Cardiac fibroblast (primary cell): ENCODE data around the gene NLRC5.

Experiments used
- DNase-seq, 2 donors: peaks; one replicate each; pipeline versions ENCODE4 v3.0.0 to v3.0.0-alpha.2; 2010; ENCODE audit warnings: low read depth in 2 of 2
- H3K4me3 ChIP-seq, 2 donors: replicated peaks in 1 of 2; 1 replicate in 1 of 2; 2 replicates in 1 of 2; pipeline ENCODE4 v1.5.1; 2011; ENCODE audit warnings: low read depth in 2 of 2, low read length in 2 of 2, mild to moderate bottlenecking in 2 of 2, moderate library complexity in 1 of 2
- TF ChIP-seq, protein P1 (sequence below): IDR thresholded peaks from one replicate; pipeline ENCODE4 v1.5.1; 2011; ENCODE audit warnings: low read depth, mild to moderate bottlenecking, low read length, inconsistent platforms

NLRC5 gene

DNA sequence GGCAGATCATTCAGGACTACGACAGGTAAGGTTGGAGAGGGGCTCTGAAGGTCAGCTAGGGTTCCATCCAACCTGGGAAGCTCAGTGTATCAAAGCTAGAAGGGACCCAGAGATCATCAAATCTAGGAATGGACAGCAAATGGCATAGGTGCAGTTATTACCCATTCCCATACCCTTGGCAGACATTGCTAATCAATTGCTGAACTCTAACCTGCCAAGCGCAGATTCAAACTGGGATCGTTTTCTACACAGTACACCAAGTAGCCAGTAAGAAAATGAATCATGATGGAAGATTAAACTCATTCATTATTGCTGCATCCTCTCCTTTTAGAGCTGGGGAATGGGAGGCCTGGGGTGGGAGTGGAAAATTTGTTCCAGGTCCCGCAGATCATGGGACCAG is 136.6 kb downstream of the NLRC5 start:
- no peak for DNase-seq
- TF ChIP-seq, protein P1, sequence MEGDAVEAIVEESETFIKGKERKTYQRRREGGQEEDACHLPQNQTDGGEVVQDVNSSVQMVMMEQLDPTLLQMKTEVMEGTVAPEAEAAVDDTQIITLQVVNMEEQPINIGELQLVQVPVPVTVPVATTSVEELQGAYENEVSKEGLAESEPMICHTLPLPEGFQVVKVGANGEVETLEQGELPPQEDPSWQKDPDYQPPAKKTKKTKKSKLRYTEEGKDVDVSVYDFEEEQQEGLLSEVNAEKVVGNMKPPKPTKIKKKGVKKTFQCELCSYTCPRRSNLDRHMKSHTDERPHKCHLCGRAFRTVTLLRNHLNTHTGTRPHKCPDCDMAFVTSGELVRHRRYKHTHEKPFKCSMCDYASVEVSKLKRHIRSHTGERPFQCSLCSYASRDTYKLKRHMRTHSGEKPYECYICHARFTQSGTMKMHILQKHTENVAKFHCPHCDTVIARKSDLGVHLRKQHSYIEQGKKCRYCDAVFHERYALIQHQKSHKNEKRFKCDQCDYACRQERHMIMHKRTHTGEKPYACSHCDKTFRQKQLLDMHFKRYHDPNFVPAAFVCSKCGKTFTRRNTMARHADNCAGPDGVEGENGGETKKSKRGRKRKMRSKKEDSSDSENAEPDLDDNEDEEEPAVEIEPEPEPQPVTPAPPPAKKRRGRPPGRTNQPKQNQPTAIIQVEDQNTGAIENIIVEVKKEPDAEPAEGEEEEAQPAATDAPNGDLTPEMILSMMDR = no peak
- H3K4me3 ChIP-seq = no peak overlapping the region

DNA sequence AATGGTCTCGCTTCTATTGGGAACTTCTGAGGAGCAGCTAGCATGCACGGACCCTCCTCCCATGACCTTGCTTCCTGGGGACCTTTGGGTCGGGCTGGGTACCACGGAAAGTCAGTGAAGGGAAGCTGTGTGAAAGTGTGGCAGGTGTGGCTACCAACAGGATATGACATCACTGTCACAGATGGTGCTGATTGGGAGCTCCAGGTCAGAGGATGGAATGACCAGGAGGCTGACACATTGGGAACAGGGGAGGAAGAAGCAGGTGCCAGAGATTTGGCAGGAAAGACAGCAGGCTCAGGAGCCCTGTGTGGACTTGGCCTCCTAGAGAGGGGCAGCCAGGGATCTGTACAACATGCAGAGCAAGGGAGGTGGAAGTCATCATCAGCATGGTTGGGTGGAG is 137.1 kb downstream of the NLRC5 start:
- H3K4me3 ChIP-seq = no peak overlapping the region
- no peak for DNase-seq
- TF ChIP-seq, protein P1 = no peak

DNA sequence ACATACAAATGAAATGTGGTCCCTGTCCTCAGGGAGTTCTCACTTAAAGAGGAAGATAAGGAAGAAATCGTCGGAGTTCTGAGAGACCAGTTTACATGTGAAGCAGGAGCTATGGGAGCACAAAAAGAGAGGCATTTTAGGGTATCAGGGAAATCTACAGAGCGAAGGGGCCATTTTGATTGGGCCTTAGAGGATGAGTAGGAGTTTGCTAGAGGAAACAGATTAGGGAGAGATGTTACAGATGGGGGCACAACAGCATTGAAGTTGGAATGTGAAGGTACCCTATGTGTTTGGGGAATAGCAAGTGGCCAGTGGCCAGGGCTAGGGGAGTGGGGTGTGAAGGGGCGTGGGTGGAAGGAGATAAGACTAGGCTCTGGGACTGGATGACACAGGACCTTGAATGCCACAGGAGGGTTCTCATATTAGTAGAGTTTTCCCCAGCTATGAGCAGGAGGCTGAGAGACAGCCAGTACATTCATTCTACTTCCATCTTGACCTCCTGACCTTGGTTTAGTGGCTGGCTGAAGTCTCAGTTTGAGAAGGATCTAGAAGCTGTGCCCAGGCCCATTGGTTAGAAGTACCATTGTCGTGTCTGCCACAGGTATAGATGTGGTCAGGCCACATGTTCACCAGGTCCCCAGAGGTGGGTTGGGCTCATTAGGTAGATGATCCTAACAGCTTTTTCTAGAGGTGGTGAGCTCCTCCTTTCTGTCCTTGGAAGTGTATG is 137.8 kb downstream of the NLRC5 start:
- TF ChIP-seq, protein P1 = no peak
- no peak overlapping the region for H3K4me3 ChIP-seq
- DNase-seq = peak in 1 of 2 donors; percentile 6

DNA sequence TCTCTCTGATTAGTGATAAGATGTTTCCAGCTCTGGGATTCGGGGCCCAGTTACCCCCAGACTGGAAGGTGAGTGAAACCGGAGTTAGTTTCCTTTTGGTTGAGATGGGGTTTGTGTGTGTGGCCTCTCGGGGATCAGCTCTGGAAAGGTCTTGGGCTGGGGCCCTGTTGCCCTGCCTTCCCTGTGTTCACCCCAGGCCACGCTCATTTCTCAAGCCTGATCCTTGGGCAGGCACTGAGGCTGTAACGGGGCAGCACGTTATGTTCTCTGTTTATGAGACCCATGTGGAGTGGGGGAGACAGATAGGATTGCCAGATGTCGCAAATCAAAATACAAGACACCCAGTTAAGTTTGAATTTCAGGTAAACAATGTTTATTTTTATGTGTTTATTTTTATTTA is 138.5 kb downstream of the NLRC5 start:
- no peak for DNase-seq
- TF ChIP-seq, protein P1 = no peak
- no peak overlapping the region for H3K4me3 ChIP-seq

DNA sequence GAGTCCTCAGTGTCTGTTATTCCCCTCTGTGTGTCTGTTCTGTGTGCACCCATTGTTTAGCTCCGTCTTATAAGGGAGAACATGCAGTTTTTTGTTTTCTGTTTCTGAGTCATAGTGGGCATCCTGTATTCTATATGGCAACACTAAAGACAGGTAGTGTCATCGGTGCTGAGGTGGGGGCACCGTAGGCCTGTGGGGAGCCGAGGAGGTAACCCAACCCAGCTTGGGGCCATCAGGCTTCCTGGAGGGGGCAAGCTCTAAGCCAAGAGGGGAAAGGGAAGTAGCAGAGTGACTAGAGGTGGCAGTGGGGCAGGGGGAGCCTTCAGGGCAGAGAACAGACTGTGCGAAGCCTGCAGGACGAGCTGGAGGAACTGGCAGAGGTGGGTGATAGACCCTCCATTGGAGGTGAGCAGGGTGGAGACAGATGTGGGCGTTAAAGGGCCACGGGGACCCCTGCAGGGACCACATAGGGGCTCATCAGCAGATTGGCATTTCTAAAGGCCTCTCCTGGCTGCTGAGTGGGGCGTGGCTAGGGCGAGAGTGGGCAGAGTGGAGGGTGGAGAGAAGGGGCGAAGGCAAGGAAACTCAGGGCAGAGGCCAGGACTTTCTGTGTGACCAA is 139.5 kb downstream of the NLRC5 start:
- no peak overlapping the region for H3K4me3 ChIP-seq
- no peak for DNase-seq
- TF ChIP-seq, protein P1 = no peak

DNA sequence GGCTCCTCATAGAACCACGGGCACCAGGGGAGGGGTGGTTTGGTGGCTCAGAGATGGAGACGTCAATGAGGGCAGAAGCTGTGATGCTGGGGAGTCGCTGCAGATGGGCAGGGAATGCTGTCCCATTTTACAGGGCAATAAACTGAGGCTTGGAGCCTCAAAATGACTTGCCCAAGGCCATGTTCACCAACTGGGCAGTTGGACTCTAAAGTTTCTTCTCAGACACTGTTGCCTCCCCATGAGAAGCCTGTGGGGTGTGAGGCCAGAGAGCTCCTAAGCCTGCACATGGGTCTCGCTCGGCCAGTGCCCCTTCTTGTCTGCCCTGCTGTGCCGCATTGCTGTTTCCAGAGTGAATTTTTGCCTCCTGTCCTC is 141.6 kb downstream of the NLRC5 start:
- no peak for DNase-seq
- TF ChIP-seq, protein P1 = no peak
- H3K4me3 ChIP-seq = no peak overlapping the region
